HG02678 (cell line): ENCODE results near the gene TRIM41.

Experiments used
- ATAC-seq: cut with Tn5 transposase; IDR thresholded peaks from one replicate; pipeline ENCODE4 v1.9.1; 2021; ENCODE audit warnings: mild to moderate bottlenecking, moderate library complexity; ENCODE audit not compliant: unreplicated experiment

Gene TRIM41

GRCh38 chr5:181231432-181231831 is 8.4 kb downstream of the TRIM41 start:
- ATAC-seq = no peak

- no peak for ATAC-seq
Observed at GRCh38 chr5:181232593-181232992, 9.5 kb downstream of the TRIM41 start.

- ATAC-seq = no peak
Observed at GRCh38 chr5:181233088-181233800, 10.2 kb downstream of the TRIM41 start.

GRCh38 chr5:181233801-181234454 is 10.8 kb downstream of the TRIM41 start:
- no peak for ATAC-seq

GRCh38 chr5:181234455-181235306 is 11.6 kb downstream of the TRIM41 start:
- ATAC-seq = no peak

- ATAC-seq = no peak
Observed at GRCh38 chr5:181235323-181235688, 12.2 kb downstream of the TRIM41 start.

- no peak for ATAC-seq
Observed at GRCh38 chr5:181235689-181236366, 12.7 kb downstream of the TRIM41 start.

- no peak for ATAC-seq
Observed at GRCh38 chr5:181236471-181236870, 13.4 kb downstream of the TRIM41 start.

- no peak for ATAC-seq
Observed at GRCh38 chr5:181236954-181237641, 14.0 kb downstream of the TRIM41 start.

GRCh38 chr5:181237729-181238385 is 14.8 kb downstream of the TRIM41 start:
- no peak for ATAC-seq

- no peak for ATAC-seq
Observed at GRCh38 chr5:181239062-181239663, 16.1 kb downstream of the TRIM41 start.

- ATAC-seq = no peak
Observed at GRCh38 chr5:181241393-181241975, 18.4 kb downstream of the TRIM41 start.

GRCh38 chr5:181242031-181242451 is 19.0 kb downstream of the TRIM41 start:
- ATAC-seq = no peak

GRCh38 chr5:181243018-181243563 is 20.0 kb downstream of the TRIM41 start:
- ATAC-seq = no peak

- ATAC-seq = peak; percentile 61
Observed at GRCh38 chr5:181243564-181244343, 20.7 kb downstream of the TRIM41 start, which contains the start of gene RACK1. TSS of gene RACK1 (minus strand) at chr5:181243906. CDS start at chr5:181243800, 106 bp downstream.

- peak; percentile 3 for ATAC-seq
Observed at GRCh38 chr5:181245427-181246275, 22.6 kb downstream of the TRIM41 start.
